Spleen (tissue), 11 donors: ENCODE measurements around the gene TIAM1. TPM values are rescaled to one million over a fixed set of nuclear protein-coding genes. Genes with fewer than 3 reads are reported as not detected.

ENCODE experiments used
- DNase-seq: peaks from one replicate; pipeline ENCODE4 v3.0.0-alpha.2; 2020
- H3K27ac ChIP-seq, 8 donors: fragments of 200-600 bp; sonication (generic) in 7 of 8; 1 replicate in 4 of 8; 2 replicates in 4 of 8; pipeline versions ENCODE4 v1.5.0 to v1.8.0; 2016 to 2021; ENCODE audit warnings: inconsistent platforms in 4 of 8, mild to moderate bottlenecking in 4 of 8, moderate library complexity in 1 of 8
- H3K27me3 ChIP-seq, 7 donors: fragments of 200-600 bp; sonication (generic) in 6 of 7; replicated peaks in 1 of 7; 1 replicate in 4 of 7; 2 replicates in 3 of 7; pipeline versions ENCODE4 v1.5.0 to v1.8.0; 2016 to 2021; ENCODE audit warnings: inconsistent platforms in 3 of 7, mild to moderate bottlenecking in 1 of 7
- H3K36me3 ChIP-seq, 6 donors: fragments of 200-600 bp; sonication (generic) in 5 of 6; 1 replicate in 4 of 6; 2 replicates in 2 of 6; pipeline versions ENCODE4 v1.5.0 to v1.8.0; 2016 to 2021; ENCODE audit warnings: inconsistent platforms in 2 of 6
- H3K4me1 ChIP-seq, 6 donors: fragments of 200-600 bp; sonication (generic) in 5 of 6; 1 replicate in 3 of 6; 2 replicates in 3 of 6; pipeline versions ENCODE4 v1.5.0 to v1.8.0; 2016 to 2021; ENCODE audit warnings: inconsistent platforms in 3 of 6
- H3K4me3 ChIP-seq, 8 donors: fragments of 200-600 bp; sonication (generic) in 7 of 8; 1 replicate in 4 of 8; 2 replicates in 4 of 8; pipeline versions ENCODE4 v1.5.0 to v1.8.0; 2016 to 2021; ENCODE audit warnings: inconsistent platforms in 4 of 8, mild to moderate bottlenecking in 4 of 8, moderate library complexity in 2 of 8
- H3K9me3 ChIP-seq, 8 donors: fragments of 200-600 bp; sonication (generic) in 7 of 8; 1 replicate in 4 of 8; 2 replicates in 4 of 8; pipeline versions ENCODE4 v1.5.0 to v1.8.0; 2016 to 2021; ENCODE audit warnings: inconsistent platforms in 4 of 8
- POLR2A ChIP-seq, 3 donors: fragments of 450-650 bp; IDR thresholded peaks; one replicate each; pipeline ENCODE4 v1.5.1; 2017; ENCODE audit warnings: antibody characterized with exemption in 3 of 3, mild to moderate bottlenecking in 1 of 3
- POLR2AphosphoS5 ChIP-seq, 3 donors: sonication (generic); formaldehyde crosslinking; IDR thresholded peaks; one replicate each; pipeline ENCODE4 v1.5.1; 2017; ENCODE audit warnings: antibody characterized with exemption in 3 of 3
- WGBS, 5 donors: extraction: QIAGEN DNeasy Blood & Tissue Kit in 3 of 5; methylation state at CpG; one replicate each; pipeline versions ENCODE4 v1.1.5 to v1.1.7; 2013 to 2018; 5-methylcytosine and 5-hydroxymethylcytosine counted together
- intact Hi-C: fragments of 100-400 bp; cut with DNase I; formaldehyde crosslinking; loops from one replicate; pipeline ENCODE4 v1.15.0; 2023; ENCODE audit warnings: low total_unique reads
- polyA plus RNA-seq, 3 donors: library from polyadenylated mRNA; stranded (reverse); fragments of 200-250 nt; gene quantifications; one replicate each; pipeline ENCODE4 v1.2.1, GENCODE V29; 2013
- total RNA-seq, 7 donors: library from RNA; depleted of rRNA in 3 of 7; stranded (reverse); fragments of >200 nt in 3 of 7; fragmentation: NEBNext Ultra II Directional in 4 of 7; extraction: Animal tissue kit (Norgen Biotek cat#: 25700) in 4 of 7; gene quantifications; one replicate each; pipeline versions ENCODE4 v1.1.0 to v1.2.1, GENCODE V29; 2016 to 2021
- TF ChIP-seq, protein P1 (sequence below), 11 experiments: fragments of 200-600 bp in 7 of 11; fragments of 450-650 bp in 4 of 11; sonication (generic) in 4 of 11; IDR thresholded peaks in 8 of 11; conservative IDR thresholded peaks in 3 of 11; 1 replicate in 7 of 11; 2 replicates in 4 of 11; pipeline versions ENCODE4 v1.4.0 to v1.8.0; 2016 to 2021; ENCODE audit warnings: antibody characterized with exemption in 11 of 11, inconsistent platforms in 4 of 11, mild to moderate bottlenecking in 1 of 11
- donor health status: healthy with polysubstance abuse.
- donor health status: DM: no; HTN: no; CAD: no; lungs with moderate emphysema.
- donor health status: DM: no; HTN: no; CAD: no.
- donor health status: Bipolar disorder and iron deficiency.
- donor health status: healthy.
- donor health status: DM: no; HTN: no; CAD: no.
- donor health status: DM: yes; HTN: yes; CAD: no.

Gene TIAM1
- total and polyA plus RNA-seq, 10 donors = 1.9 to 35.0 (median 18.4) TPM

DNA sequence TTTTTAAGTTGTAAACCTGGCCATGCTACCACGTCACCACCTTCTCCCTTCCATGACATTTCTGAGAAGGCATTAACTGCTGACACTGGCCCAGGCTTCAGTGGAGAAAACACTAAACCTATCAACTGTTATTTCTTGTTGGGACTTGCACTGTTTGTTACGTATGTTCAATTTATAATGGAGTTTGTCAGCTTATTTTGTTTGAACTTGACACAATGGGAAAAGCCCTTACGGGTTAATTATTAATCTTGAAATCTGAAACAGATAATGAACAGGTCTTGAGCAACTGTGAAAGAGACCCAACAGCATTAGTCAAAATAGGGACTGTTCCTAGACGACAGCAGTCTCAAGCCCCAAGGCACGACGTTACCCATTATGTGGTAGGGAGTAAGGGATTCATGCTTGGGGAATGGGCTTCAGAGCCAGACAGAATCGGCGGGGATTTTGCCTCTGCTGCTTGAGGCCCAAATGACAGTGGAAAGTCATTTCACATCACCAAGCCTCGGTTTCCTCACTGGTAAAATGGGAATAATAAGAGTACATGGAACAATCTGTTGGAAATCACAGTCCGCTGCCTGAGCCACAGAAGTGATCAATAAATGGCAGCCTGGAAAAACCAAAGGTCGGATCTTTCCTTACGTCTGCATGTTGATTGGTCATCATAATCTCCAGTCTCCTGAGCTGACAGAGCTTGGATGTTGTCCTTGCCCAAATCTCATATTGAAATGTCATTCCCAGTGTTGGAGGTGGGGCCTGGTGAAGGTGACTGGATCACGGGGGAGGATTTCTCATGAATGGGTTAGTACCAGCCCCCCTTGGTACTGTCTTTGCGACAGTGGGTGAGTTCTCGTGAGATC, 44.5 kb downstream of the TIAM1 start:
- intact Hi-C loops = no loop called here
- Histone ChIP-seq H3K4me3 (no peak overlapping the region), H3K36me3 (no peaks in the 10 kb centered on the region), H3K27ac (no peak overlapping the region), H3K9me3 (no peaks in the 10 kb centered on the region), H3K27me3 (no peaks in the 10 kb centered on the region), H3K4me1 (no peaks in the 10 kb centered on the region)
- no peak for DNase-seq
- TF ChIP-seq POLR2AphosphoS5 (IDR thresholded peaks at IDR 0.05) (no peak), POLR2A (IDR thresholded peaks at IDR 0.05) (no peak)
- TF ChIP-seq, protein P1, sequence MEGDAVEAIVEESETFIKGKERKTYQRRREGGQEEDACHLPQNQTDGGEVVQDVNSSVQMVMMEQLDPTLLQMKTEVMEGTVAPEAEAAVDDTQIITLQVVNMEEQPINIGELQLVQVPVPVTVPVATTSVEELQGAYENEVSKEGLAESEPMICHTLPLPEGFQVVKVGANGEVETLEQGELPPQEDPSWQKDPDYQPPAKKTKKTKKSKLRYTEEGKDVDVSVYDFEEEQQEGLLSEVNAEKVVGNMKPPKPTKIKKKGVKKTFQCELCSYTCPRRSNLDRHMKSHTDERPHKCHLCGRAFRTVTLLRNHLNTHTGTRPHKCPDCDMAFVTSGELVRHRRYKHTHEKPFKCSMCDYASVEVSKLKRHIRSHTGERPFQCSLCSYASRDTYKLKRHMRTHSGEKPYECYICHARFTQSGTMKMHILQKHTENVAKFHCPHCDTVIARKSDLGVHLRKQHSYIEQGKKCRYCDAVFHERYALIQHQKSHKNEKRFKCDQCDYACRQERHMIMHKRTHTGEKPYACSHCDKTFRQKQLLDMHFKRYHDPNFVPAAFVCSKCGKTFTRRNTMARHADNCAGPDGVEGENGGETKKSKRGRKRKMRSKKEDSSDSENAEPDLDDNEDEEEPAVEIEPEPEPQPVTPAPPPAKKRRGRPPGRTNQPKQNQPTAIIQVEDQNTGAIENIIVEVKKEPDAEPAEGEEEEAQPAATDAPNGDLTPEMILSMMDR (IDR thresholded peaks at IDR 0.05 in 8 of 11, conservative IDR thresholded peaks at IDR 0.05 in 3 of 11) = no peak
- WGBS, 5 donors = 86 to 92% (median 87%) methylated on average over 15 of the region's 15 CpGs

DNA sequence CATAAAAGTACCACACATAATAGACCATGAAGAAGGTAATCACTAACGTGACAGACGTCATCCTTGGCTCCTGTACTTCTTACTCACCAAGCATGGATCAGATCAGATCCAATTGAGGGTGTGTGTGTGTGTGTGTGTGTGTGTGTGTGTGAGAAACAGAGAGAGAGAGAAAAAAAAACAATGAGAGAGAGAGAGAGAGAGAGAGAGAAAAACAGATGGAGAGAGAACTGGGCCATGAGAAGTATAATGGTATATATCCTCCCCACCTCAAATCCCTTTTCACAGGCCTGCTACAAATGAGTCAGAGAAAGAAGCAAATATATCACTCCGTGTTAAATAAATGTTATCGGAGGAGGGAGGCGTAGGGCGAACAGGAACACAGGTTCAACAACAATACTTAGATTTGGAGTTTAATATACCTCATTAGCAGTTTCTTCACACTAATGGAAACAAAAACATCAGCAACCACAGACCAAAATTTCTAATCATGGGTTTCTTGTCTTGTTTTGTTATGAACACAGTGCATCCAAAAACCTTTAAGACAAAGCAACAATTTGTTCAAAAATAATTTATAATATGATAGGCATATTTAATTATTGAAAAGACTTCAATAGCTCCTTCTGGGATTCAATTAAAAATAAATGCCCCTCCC, 45.3 kb downstream of the TIAM1 start:
- Histone ChIP-seq H3K4me3 (no peak overlapping the region), H3K27ac (no peak overlapping the region), H3K36me3 (no peaks in the 10 kb centered on the region), H3K27me3 (no peaks in the 10 kb centered on the region), H3K9me3 (no peaks in the 10 kb centered on the region), H3K4me1 (no peaks in the 10 kb centered on the region)
- no peak for TF ChIP-seq POLR2AphosphoS5 (IDR thresholded peaks at IDR 0.05)
- TF ChIP-seq POLR2A (IDR thresholded peaks at IDR 0.05) = no peak
- TF ChIP-seq, protein P1 (IDR thresholded peaks at IDR 0.05 in 8 of 11, conservative IDR thresholded peaks at IDR 0.05 in 3 of 11) = no peak
- WGBS, 5 donors = 72 to 90% (median 83%) methylated on average over 6 of the region's 6 CpGs
- no peak for DNase-seq
- intact Hi-C loops = no loop called here

DNA sequence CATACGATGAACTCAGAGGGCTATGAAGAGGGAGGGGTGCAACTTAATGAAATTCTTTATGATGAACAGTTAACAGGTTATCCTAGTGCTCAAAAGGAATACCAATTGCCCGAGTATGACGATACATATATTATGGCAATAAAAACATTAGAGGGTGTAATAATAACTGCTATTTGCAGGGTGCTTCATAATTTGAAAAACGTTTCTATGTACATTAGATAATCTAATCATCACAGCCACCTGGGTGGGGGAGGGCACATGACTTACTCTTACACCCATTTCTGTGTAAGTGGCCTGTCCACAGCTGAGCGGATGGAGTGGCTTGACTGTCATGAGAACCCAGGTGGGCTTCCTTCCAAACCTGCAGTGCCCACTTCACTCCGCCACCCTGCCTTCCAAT, 46.3 kb downstream of the TIAM1 start:
- Histone ChIP-seq H3K27ac (no peak overlapping the region), H3K36me3 (no peaks in the 10 kb centered on the region), H3K4me1 (no peaks in the 10 kb centered on the region), H3K27me3 (no peaks in the 10 kb centered on the region), H3K4me3 (no peak overlapping the region), H3K9me3 (no peaks in the 10 kb centered on the region)
- intact Hi-C loops = no loop called here
- WGBS, 5 donors = 89 to 96% (median 91%) methylated on average over 6 of the region's 6 CpGs
- TF ChIP-seq POLR2AphosphoS5 (IDR thresholded peaks at IDR 0.05) (no peak), POLR2A (IDR thresholded peaks at IDR 0.05) (no peak)
- TF ChIP-seq, protein P1 (IDR thresholded peaks at IDR 0.05 in 8 of 11, conservative IDR thresholded peaks at IDR 0.05 in 3 of 11) = no peak
- no peak for DNase-seq

DNA sequence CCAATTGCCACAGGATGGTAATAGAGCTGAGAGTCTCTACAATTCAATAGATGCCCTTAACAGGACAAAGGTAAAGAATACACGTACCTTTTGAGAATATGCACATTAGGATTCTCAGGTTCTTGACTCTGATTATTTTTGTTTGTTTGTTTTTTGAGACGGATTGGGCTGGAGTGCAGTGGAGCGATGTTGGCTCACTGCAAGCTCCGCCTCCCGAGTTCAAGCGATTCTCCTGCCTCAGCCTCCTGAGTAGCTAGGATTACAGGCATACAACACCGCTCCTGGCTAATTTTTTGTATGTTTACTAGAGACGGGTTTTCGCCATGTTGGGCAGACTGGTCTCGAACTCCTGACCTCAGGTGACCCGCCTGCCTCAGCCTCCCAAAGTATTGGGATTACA, 48.4 kb downstream of the TIAM1 start:
- 94 to 97% (median 96%) methylated on average over 11 of the region's 11 CpGs for WGBS, 5 donors
- no peaks in the 10 kb centered on the region for H3K27me3 ChIP-seq

More for the DNA sequence above, 48.4 kb downstream of the TIAM1 start:
- DNase-seq = no peak
- intact Hi-C loops = no loop called here
- H3K36me3 ChIP-seq = no peaks in the 10 kb centered on the region
- H3K27ac ChIP-seq = no peak overlapping the region
- H3K4me1 ChIP-seq = no peaks in the 10 kb centered on the region
- no peaks in the 10 kb centered on the region for H3K9me3 ChIP-seq
- no peak for TF ChIP-seq POLR2AphosphoS5 (IDR thresholded peaks at IDR 0.05)
- TF ChIP-seq, protein P1 (IDR thresholded peaks at IDR 0.05 in 8 of 11, conservative IDR thresholded peaks at IDR 0.05 in 3 of 11) = no peak
- no peak for TF ChIP-seq POLR2A (IDR thresholded peaks at IDR 0.05)
- H3K4me3 ChIP-seq = no peak overlapping the region
